ENCODE data around the gene UBAC1.

- TF ChIP-seq JUND (IDR thresholded peaks at IDR 0.05) (no peak), CTCF (IDR thresholded peaks at IDR 0.05; ENCODE audit: low read depth, low read length, missing input control) (no peak), REST (IDR thresholded peaks at IDR 0.05) (no peak), ATF3 (IDR thresholded peaks at IDR 0.05) (no peak)
These were observed 880 bp upstream of the UBAC1 start for GRCh38 chr9:135961811-135962695.

Data from liver (tissue), 3 donors.